ENCODE measurements around the gene KRTAP9-6.

DNA sequence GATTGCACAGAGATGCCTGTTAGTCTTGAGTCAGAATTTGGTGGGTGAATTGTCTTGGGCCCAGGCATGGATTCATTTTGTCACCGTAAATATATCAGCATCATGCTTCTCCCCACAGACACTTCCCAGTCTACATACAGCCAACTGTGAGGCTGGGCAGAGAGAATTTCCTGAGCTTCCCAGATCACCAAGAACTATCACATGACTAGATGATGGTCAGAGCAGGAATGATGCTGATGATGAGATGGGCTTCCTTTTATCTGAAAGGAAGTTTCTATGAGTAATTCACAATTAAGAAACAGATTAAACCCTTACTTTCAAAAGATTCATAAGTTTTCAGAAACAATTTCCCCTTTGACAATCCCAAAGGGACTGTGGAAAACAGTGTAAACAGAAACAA lies 10.3 kb upstream of the KRTAP9-6 start:
- TF ChIP-seq, protein P1, sequence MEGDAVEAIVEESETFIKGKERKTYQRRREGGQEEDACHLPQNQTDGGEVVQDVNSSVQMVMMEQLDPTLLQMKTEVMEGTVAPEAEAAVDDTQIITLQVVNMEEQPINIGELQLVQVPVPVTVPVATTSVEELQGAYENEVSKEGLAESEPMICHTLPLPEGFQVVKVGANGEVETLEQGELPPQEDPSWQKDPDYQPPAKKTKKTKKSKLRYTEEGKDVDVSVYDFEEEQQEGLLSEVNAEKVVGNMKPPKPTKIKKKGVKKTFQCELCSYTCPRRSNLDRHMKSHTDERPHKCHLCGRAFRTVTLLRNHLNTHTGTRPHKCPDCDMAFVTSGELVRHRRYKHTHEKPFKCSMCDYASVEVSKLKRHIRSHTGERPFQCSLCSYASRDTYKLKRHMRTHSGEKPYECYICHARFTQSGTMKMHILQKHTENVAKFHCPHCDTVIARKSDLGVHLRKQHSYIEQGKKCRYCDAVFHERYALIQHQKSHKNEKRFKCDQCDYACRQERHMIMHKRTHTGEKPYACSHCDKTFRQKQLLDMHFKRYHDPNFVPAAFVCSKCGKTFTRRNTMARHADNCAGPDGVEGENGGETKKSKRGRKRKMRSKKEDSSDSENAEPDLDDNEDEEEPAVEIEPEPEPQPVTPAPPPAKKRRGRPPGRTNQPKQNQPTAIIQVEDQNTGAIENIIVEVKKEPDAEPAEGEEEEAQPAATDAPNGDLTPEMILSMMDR (IDR thresholded peaks at IDR 0.05), result no peak
- TF ChIP-seq POLR2A (IDR thresholded peaks at IDR 0.05), result no peak

All from adrenal gland (tissue), 5 donors.